ENCODE results near the gene ZNF396.

ZNF396 gene

GRCh38 chr18:35331367-35332087 is 45.6 kb downstream of the ZNF396 start:
- Histone ChIP-seq H3K36me3 (replicated peaks; ENCODE audit: insufficient read depth, low read length) (peaks cover 9% of the 10 kb centered on the region; the same call in 1 of the 2 replicates), H3K27me3 (replicated peaks; ENCODE audit: insufficient read depth, low read length) (no peaks in the 10 kb centered on the region; the same call in 1 of the 2 replicates), H3K27ac (ENCODE audit: low read length) (no peak overlapping the region), H3K4me2 (ENCODE audit: low read depth, low read length) (no peak overlapping the region), H3K4me1 (ENCODE audit: low read length) (no peaks in the 10 kb centered on the region), H3K79me2 (ENCODE audit: low read length) (no peaks in the 10 kb centered on the region), H3K9me3 (replicated peaks; ENCODE audit: insufficient read depth, low read length) (no peaks in the 10 kb centered on the region), H3K9ac (ENCODE audit: low read length) (no peak overlapping the region), H4K20me1 (ENCODE audit: insufficient read depth, low read length) (no peaks in the 10 kb centered on the region; the same call in 1 of the 2 replicates), H3F3A (ENCODE audit: insufficient read depth, low read length) (no peaks in the 10 kb centered on the region; the same call in 1 of the 2 replicates), H3K4me3 (ENCODE audit: low read length) (no peak overlapping the region), H3K9me2 (replicated peaks; ENCODE audit: insufficient read depth, low read length) (no peaks in the 10 kb centered on the region), H2AFZ (ENCODE audit: low read length) (no peak overlapping the region)
- DNase-seq = no peak
- TF ChIP-seq EZH2phosphoT487 (IDR thresholded peaks at IDR 0.05; ENCODE audit: low read length) = no peak
- TF ChIP-seq, protein P1, sequence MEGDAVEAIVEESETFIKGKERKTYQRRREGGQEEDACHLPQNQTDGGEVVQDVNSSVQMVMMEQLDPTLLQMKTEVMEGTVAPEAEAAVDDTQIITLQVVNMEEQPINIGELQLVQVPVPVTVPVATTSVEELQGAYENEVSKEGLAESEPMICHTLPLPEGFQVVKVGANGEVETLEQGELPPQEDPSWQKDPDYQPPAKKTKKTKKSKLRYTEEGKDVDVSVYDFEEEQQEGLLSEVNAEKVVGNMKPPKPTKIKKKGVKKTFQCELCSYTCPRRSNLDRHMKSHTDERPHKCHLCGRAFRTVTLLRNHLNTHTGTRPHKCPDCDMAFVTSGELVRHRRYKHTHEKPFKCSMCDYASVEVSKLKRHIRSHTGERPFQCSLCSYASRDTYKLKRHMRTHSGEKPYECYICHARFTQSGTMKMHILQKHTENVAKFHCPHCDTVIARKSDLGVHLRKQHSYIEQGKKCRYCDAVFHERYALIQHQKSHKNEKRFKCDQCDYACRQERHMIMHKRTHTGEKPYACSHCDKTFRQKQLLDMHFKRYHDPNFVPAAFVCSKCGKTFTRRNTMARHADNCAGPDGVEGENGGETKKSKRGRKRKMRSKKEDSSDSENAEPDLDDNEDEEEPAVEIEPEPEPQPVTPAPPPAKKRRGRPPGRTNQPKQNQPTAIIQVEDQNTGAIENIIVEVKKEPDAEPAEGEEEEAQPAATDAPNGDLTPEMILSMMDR (IDR thresholded peaks at IDR 0.05; ENCODE audit: low read length) = no peak

DNA sequence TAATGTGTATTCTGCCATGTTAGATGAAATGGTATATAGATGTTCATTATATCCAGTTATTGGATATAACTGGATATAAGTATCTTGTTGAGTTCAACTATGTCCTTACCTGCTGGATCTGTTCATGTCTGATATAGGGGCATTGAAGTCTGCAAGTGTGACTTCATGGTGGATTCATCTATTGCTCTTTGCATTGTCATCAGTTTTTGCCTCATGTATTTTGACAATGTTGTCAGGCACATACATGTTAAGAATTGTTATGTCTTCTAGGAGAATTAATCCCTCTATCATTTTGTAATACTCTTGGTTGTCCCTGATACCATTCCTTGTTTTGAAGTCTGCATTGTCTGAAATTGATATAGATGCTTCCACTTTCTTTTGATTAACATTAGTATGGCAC is 48.3 kb downstream of the ZNF396 start:
- H3K79me2 ChIP-seq (ENCODE audit: low read length) = no peaks in the 10 kb centered on the region
- DNase-seq = no peak
- no peaks in the 10 kb centered on the region; the same call in 1 of the 2 replicates for H3F3A ChIP-seq (ENCODE audit: insufficient read depth, low read length)

GRCh38 chr18:35326695-35327387 is 50.3 kb downstream of the ZNF396 start:
- H3K36me3 ChIP-seq (replicated peaks; ENCODE audit: insufficient read depth, low read length) = no peaks in the 10 kb centered on the region
- TF ChIP-seq, protein P1 (IDR thresholded peaks at IDR 0.05; ENCODE audit: low read length) = no peak
- no peak for TF ChIP-seq EZH2 (optimal IDR thresholded peaks at IDR 0.05; ENCODE audit: low read depth, low read length)
- TF ChIP-seq EZH2phosphoT487 (IDR thresholded peaks at IDR 0.05; ENCODE audit: low read length) = no peak
- H3K4me1 ChIP-seq (ENCODE audit: low read length) = no peaks in the 10 kb centered on the region
- H3K27ac ChIP-seq (ENCODE audit: low read length) = no peak overlapping the region
- H4K20me1 ChIP-seq (ENCODE audit: insufficient read depth, low read length) = no peaks in the 10 kb centered on the region
- no peak overlapping the region for H3K9ac ChIP-seq (ENCODE audit: low read length)
- no peaks in the 10 kb centered on the region for H3F3A ChIP-seq (ENCODE audit: insufficient read depth, low read length)
- H3K27me3 ChIP-seq (replicated peaks; ENCODE audit: insufficient read depth, low read length) = no peaks in the 10 kb centered on the region; the same call in 1 of the 2 replicates
- no peak overlapping the region for H3K4me2 ChIP-seq (ENCODE audit: low read depth, low read length)
- H3K9me3 ChIP-seq (replicated peaks; ENCODE audit: insufficient read depth, low read length) = no peaks in the 10 kb centered on the region
- H3K79me2 ChIP-seq (ENCODE audit: low read length) = no peaks in the 10 kb centered on the region
- no peaks in the 10 kb centered on the region for H3K9me2 ChIP-seq (replicated peaks; ENCODE audit: insufficient read depth, low read length)
- H2AFZ ChIP-seq (ENCODE audit: low read length) = no peak overlapping the region
- no peak for DNase-seq
- no peak overlapping the region for H3K4me3 ChIP-seq (ENCODE audit: low read length)

More for the DNA sequence above, 48.3 kb downstream of the ZNF396 start:
- Histone ChIP-seq H4K20me1 (ENCODE audit: insufficient read depth, low read length) (no peaks in the 10 kb centered on the region; the same call in 1 of the 2 replicates), H3K9ac (ENCODE audit: low read length) (no peak overlapping the region), H3K27me3 (replicated peaks; ENCODE audit: insufficient read depth, low read length) (no peaks in the 10 kb centered on the region; the same call in 1 of the 2 replicates), H3K9me2 (replicated peaks; ENCODE audit: insufficient read depth, low read length) (no peaks in the 10 kb centered on the region), H3K4me1 (ENCODE audit: low read length) (no peaks in the 10 kb centered on the region), H2AFZ (ENCODE audit: low read length) (no peak overlapping the region), H3K36me3 (replicated peaks; ENCODE audit: insufficient read depth, low read length) (no peaks in the 10 kb centered on the region; the same call in 1 of the 2 replicates), H3K4me3 (ENCODE audit: low read length) (no peak overlapping the region), H3K27ac (ENCODE audit: low read length) (no peak overlapping the region), H3K9me3 (replicated peaks; ENCODE audit: insufficient read depth, low read length) (no peaks in the 10 kb centered on the region), H3K4me2 (ENCODE audit: low read depth, low read length) (no peak overlapping the region)
- TF ChIP-seq EZH2 (optimal IDR thresholded peaks at IDR 0.05; ENCODE audit: low read depth, low read length) = no peak
